Esophagus muscularis mucosa (tissue), 4 donors: ENCODE results near the gene MROH2B. TPM values are rescaled to one million over a fixed set of nuclear protein-coding genes. Genes with fewer than 3 reads are reported as not detected.

ENCODE experiments used
- DNase-seq: peaks from one replicate; pipeline ENCODE4 v3.0.0-alpha.2; 2017; ENCODE audit errors: extremely low spot score
- H3K27ac ChIP-seq, 4 donors: fragments of 200-600 bp; sonication (generic); replicated peaks in 1 of 4; 1 replicate in 3 of 4; 2 replicates in 1 of 4; pipeline ENCODE4 v1.5.1; 2016 to 2019; ENCODE audit warnings: mild to moderate bottlenecking in 1 of 4
- H3K27me3 ChIP-seq, 4 donors: fragments of 200-600 bp; sonication (generic); one replicate each; pipeline versions ENCODE4 v1.5.1 to v1.6.0; 2016 to 2019
- H3K36me3 ChIP-seq, 4 donors: fragments of 200-600 bp; sonication (generic); one replicate each; pipeline ENCODE4 v1.5.1; 2016 to 2019
- H3K4me1 ChIP-seq, 4 donors: fragments of 200-600 bp; sonication (generic); one replicate each; pipeline ENCODE4 v1.5.1; 2016 to 2019
- H3K4me3 ChIP-seq, 4 donors: fragments of 200-600 bp; sonication (generic); 1 replicate in 2 of 4; 2 replicates in 2 of 4; pipeline ENCODE4 v1.5.1; 2016 to 2019; ENCODE audit warnings: mild to moderate bottlenecking in 4 of 4, moderate library complexity in 1 of 4
- H3K9me3 ChIP-seq, 4 donors: fragments of 200-600 bp; sonication (generic); 1 replicate in 3 of 4; 2 replicates in 1 of 4; pipeline ENCODE4 v1.5.1; 2016 to 2019
- CTCF ChIP-seq, 3 experiments: fragments of 200-600 bp in 2 of 3; fragments of 450-650 bp in 1 of 3; sonication (generic) in 2 of 3; IDR thresholded peaks; one replicate each; pipeline ENCODE4 v1.5.1; 2017 to 2019; ENCODE audit warnings: antibody characterized with exemption in 3 of 3, mild to moderate bottlenecking in 2 of 3, moderate library complexity in 1 of 3
- EP300 ChIP-seq: sonication (generic); formaldehyde crosslinking; IDR thresholded peaks from one replicate; pipeline ENCODE4 v1.6.1; 2017; ENCODE audit warnings: antibody characterized with exemption
- POLR2A ChIP-seq: fragments of 450-650 bp; IDR thresholded peaks from one replicate; pipeline ENCODE4 v1.6.1; 2017; ENCODE audit warnings: antibody characterized with exemption, moderate library complexity, mild to moderate bottlenecking, low read depth
- POLR2AphosphoS5 ChIP-seq, 2 donors: sonication (generic); formaldehyde crosslinking; IDR thresholded peaks; one replicate each; pipeline ENCODE4 v1.6.1; 2017; ENCODE audit warnings: antibody characterized with exemption in 2 of 2
- WGBS: methylation state at CpG from one replicate; pipeline ENCODE4 v1.1.5; 2018; 5-methylcytosine and 5-hydroxymethylcytosine counted together
- intact Hi-C: fragments of 100-400 bp; cut with DNase I; formaldehyde crosslinking; loops from one replicate; pipeline ENCODE4 v1.15.1; 2023
- total RNA-seq, 4 donors: library from RNA; depleted of rRNA; stranded (reverse); fragments of >200 nt; gene quantifications; one replicate each; pipeline versions ENCODE4 v1.1.0 to v1.2.1, GENCODE V29; 2016

The MROH2B gene
- total RNA-seq, 4 donors from 2014 or later, result not detected

GRCh38 chr5:40999142-40999541, 72.0 kb downstream of the MROH2B start:
- no peaks in the 10 kb centered on the region for H3K9me3 ChIP-seq
- intact Hi-C loops, result loop anchor here (10.0 kb wide), 1 partner anchor 266 kb away; no protein-coding TSS in a partner anchor
- H3K36me3 ChIP-seq, result no peaks in the 10 kb centered on the region
- H3K27ac ChIP-seq, result no peak overlapping the region
- DNase-seq, result peak; percentile 34
- H3K4me3 ChIP-seq, result no peak overlapping the region
- no peaks in the 10 kb centered on the region for H3K27me3 ChIP-seq
- no peaks in the 10 kb centered on the region for H3K4me1 ChIP-seq
- 64% methylated on average over 1 of the region's 1 CpG for WGBS
- TF ChIP-seq POLR2A (no peak), EP300 (no peak)

- intact Hi-C loops, result loop anchor here (10.0 kb wide), 1 partner anchor 269 kb away; no protein-coding TSS in a partner anchor
- Histone ChIP-seq H3K4me3 (no peak overlapping the region), H3K27me3 (no peaks in the 10 kb centered on the region), H3K27ac (no peak overlapping the region), H3K4me1 (peaks cover 7 to 20% (median 15%) of the 10 kb centered on the region in 4 donors), H3K36me3 (no peaks in the 10 kb centered on the region), H3K9me3 (no peaks in the 10 kb centered on the region)
- DNase-seq, result no peak
- 91% methylated on average over 5 of the region's 5 CpGs for WGBS
- TF ChIP-seq POLR2AphosphoS5 (IDR thresholded peaks at IDR 0.05) (no peak), CTCF (IDR thresholded peaks at IDR 0.05) (no peak), POLR2A (no peak), EP300 (no peak)
Observed at GRCh38 chr5:40995801-40996586, 75.1 kb downstream of the MROH2B start.

- 61% methylated on average over 5 of the region's 5 CpGs for WGBS
- H3K27ac ChIP-seq, result peak overlapping the region; percentile 53 to 79 (median 72)
- H3K4me3 ChIP-seq, result no peak overlapping the region
- no peak for TF ChIP-seq POLR2A
- no peak for TF ChIP-seq POLR2AphosphoS5 (IDR thresholded peaks at IDR 0.05)
- no peak for TF ChIP-seq CTCF (IDR thresholded peaks at IDR 0.05)
- no peak for TF ChIP-seq EP300
- intact Hi-C loops, result loop anchor here (10.0 kb wide), 1 partner anchor 273 kb away; no protein-coding TSS in a partner anchor
- peak; percentile 91 for DNase-seq
- no peaks in the 10 kb centered on the region for H3K36me3 ChIP-seq
- peaks cover 7 to 30% (median 22%) of the 10 kb centered on the region in 4 donors for H3K4me1 ChIP-seq
- peaks cover 0 to 6% (median 5%) of the 10 kb centered on the region in 4 donors for H3K9me3 ChIP-seq
- no peaks in the 10 kb centered on the region for H3K27me3 ChIP-seq
Observed at GRCh38 chr5:40991981-40992559, 79.1 kb downstream of the MROH2B start.

GRCh38 chr5:40991168-40991980, 79.8 kb downstream of the MROH2B start:
- TF ChIP-seq EP300, result peak; percentile 41
- no peak for TF ChIP-seq POLR2A
- no peak for TF ChIP-seq CTCF (IDR thresholded peaks at IDR 0.05)
- TF ChIP-seq POLR2AphosphoS5 (IDR thresholded peaks at IDR 0.05), result peak; percentile 58 to 73
- DNase-seq, result peak; percentile 94
- Histone ChIP-seq H3K9me3 (peaks cover 0 to 10% (median 7%) of the 10 kb centered on the region in 4 donors), H3K4me3 (no peak overlapping the region), H3K27me3 (no peaks in the 10 kb centered on the region), H3K4me1 (peaks cover 7 to 30% (median 22%) of the 10 kb centered on the region in 4 donors), H3K36me3 (no peaks in the 10 kb centered on the region), H3K27ac (peak overlapping the region; percentile 53 to 79 (median 72))
- WGBS, result 20% methylated on average over 2 of the region's 2 CpGs
- intact Hi-C loops, result loop anchor here (10.0 kb wide), 1 partner anchor 273 kb away; no protein-coding TSS in a partner anchor
